ENCODE data around the gene RASGRF1. TPM values are rescaled to one million over a fixed set of nuclear protein-coding genes. Genes with fewer than 3 reads are reported as not detected.

Gene RASGRF1
- total RNA-seq, 1 donor from 2014 or later: not detected

DNA sequence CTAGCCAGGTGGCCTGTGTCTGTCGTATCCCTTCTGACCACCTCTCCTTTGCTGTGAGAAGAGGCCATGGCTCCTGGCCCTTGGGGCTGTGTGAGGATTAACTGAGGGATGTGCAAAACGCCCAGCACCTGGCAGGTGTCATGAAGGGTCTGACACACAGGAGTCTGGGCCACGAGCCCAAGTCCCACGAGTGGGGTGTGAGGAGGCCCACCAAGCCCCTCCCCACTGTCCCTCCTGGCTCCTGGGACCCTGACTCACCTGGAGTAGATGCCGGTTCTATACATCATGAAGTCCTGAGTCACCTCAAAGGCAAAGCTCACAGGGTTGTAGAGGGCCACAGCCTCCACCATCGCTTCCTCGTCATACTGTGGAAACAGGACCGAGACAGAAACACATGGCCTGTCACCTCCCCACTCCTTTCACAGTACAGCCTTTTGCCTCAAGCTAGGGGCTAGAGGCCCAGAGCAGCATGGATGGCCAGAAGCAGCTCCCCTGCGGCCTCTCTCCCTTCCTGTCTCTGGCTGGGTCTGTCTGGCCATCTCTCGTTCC is 165.4 kb downstream of the RASGRF1 start:
- DNase-seq (ENCODE audit: extremely low spot score in 2 of 2): no peak
- H3K27ac ChIP-seq: no peak overlapping the region
- no peaks in the 10 kb centered on the region for H3K9me3 ChIP-seq
- H3K36me3 ChIP-seq: peaks cover 0 to 54% of the 10 kb centered on the region in 2 donors
- H3K4me3 ChIP-seq: no peak overlapping the region
- no peaks in the 10 kb centered on the region for H3K27me3 ChIP-seq
- intact Hi-C loops (cut with DNase I): no loop called here
- H3K4me1 ChIP-seq: peaks cover 10% of the 10 kb centered on the region
- no peak for TF ChIP-seq POLR2A (IDR thresholded peaks at IDR 0.05)
- TF ChIP-seq, protein P1, sequence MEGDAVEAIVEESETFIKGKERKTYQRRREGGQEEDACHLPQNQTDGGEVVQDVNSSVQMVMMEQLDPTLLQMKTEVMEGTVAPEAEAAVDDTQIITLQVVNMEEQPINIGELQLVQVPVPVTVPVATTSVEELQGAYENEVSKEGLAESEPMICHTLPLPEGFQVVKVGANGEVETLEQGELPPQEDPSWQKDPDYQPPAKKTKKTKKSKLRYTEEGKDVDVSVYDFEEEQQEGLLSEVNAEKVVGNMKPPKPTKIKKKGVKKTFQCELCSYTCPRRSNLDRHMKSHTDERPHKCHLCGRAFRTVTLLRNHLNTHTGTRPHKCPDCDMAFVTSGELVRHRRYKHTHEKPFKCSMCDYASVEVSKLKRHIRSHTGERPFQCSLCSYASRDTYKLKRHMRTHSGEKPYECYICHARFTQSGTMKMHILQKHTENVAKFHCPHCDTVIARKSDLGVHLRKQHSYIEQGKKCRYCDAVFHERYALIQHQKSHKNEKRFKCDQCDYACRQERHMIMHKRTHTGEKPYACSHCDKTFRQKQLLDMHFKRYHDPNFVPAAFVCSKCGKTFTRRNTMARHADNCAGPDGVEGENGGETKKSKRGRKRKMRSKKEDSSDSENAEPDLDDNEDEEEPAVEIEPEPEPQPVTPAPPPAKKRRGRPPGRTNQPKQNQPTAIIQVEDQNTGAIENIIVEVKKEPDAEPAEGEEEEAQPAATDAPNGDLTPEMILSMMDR (IDR thresholded peaks at IDR 0.05): no peak
- TF ChIP-seq POLR2AphosphoS5 (IDR thresholded peaks at IDR 0.05; ENCODE audit: insufficient read depth in 1 of 2, low read depth in 1 of 2): no peak

GRCh38 chr15:78923480-78924360 is 166.9 kb downstream of the RASGRF1 start:
- Histone ChIP-seq H3K4me3 (no peak overlapping the region), H3K27ac (no peak overlapping the region), H3K36me3 (peaks cover 0 to 60% of the 10 kb centered on the region in 2 donors), H3K4me1 (no peaks in the 10 kb centered on the region), H3K27me3 (no peaks in the 10 kb centered on the region), H3K9me3 (no peaks in the 10 kb centered on the region)
- DNase-seq (ENCODE audit: extremely low spot score in 2 of 2): no peak
- TF ChIP-seq POLR2A (IDR thresholded peaks at IDR 0.05) (no peak), POLR2AphosphoS5 (IDR thresholded peaks at IDR 0.05; ENCODE audit: insufficient read depth in 1 of 2, low read depth in 1 of 2) (no peak)
- TF ChIP-seq, protein P1 (IDR thresholded peaks at IDR 0.05): no peak
- intact Hi-C loops (cut with DNase I): no loop called here

DNA sequence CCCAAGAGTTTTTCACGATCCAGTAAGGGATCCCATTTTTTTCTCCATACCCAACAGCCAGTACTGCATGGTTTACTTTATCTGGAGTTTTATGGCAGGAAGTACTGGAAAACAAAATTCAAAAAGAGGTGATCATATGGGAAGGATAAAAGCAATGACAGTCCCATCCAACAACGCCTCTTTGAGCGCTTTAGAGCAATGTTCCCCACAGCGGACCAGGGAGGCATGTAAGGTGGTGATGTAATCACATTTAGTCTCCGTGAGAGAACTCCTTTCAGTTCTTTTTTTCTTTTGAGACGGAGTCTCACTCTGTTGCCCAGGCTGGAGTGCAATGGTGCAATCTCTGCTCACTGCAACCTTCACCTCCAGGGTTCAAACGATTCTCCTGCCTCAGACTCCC is 167.6 kb downstream of the RASGRF1 start:
- intact Hi-C loops (cut with DNase I): no loop called here
- DNase-seq (ENCODE audit: extremely low spot score in 2 of 2): no peak
- no peak for TF ChIP-seq POLR2A (IDR thresholded peaks at IDR 0.05)
- TF ChIP-seq, protein P1 (IDR thresholded peaks at IDR 0.05): no peak
- no peak for TF ChIP-seq POLR2AphosphoS5 (IDR thresholded peaks at IDR 0.05; ENCODE audit: insufficient read depth in 1 of 2, low read depth in 1 of 2)
- peaks cover 0 to 64% of the 10 kb centered on the region in 2 donors for H3K36me3 ChIP-seq
- H3K27ac ChIP-seq: peak overlapping the region; percentile 31
- no peak overlapping the region for H3K4me3 ChIP-seq
- H3K27me3 ChIP-seq: no peaks in the 10 kb centered on the region
- H3K9me3 ChIP-seq: no peaks in the 10 kb centered on the region
- H3K4me1 ChIP-seq: no peaks in the 10 kb centered on the region

DNA sequence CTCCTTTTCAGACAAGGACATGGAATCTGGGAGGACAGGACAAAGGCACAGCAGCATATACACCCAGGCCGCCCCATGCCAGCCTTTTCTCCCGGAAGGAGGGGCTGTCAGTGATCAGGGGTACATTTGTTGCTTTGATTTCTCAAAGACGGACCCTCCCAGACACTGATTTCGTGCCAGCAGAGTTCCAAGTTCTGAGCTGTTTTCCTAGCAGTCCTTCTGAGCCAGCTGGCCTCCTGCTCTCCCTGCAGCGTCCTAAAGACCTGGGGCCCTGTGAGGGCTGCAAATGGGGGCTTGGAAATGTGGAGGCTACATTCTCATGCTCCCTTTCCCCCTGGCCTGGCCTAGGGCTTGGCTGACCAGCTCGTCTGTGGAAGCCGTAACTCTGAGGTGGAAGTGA is 168.1 kb downstream of the RASGRF1 start:
- H3K9me3 ChIP-seq: no peaks in the 10 kb centered on the region
- TF ChIP-seq, protein P1 (IDR thresholded peaks at IDR 0.05): no peak
- TF ChIP-seq POLR2A (IDR thresholded peaks at IDR 0.05) (no peak), POLR2AphosphoS5 (IDR thresholded peaks at IDR 0.05; ENCODE audit: insufficient read depth in 1 of 2, low read depth in 1 of 2) (no peak)
- H3K27me3 ChIP-seq: no peaks in the 10 kb centered on the region
- no peak overlapping the region for H3K4me3 ChIP-seq
- peaks cover 0 to 59% of the 10 kb centered on the region in 2 donors for H3K36me3 ChIP-seq
- peaks cover 4% of the 10 kb centered on the region for H3K4me1 ChIP-seq
- DNase-seq (ENCODE audit: extremely low spot score in 2 of 2): no peak
- peak overlapping the region; percentile 31 for H3K27ac ChIP-seq
- intact Hi-C loops (cut with DNase I): no loop called here

- no peaks in the 10 kb centered on the region for H3K9me3 ChIP-seq
- no peak for DNase-seq (ENCODE audit: extremely low spot score in 2 of 2)
- TF ChIP-seq, protein P1 (IDR thresholded peaks at IDR 0.05): no peak
- peak in 1 of 2 donors; percentile 14 for TF ChIP-seq POLR2AphosphoS5 (IDR thresholded peaks at IDR 0.05; ENCODE audit: insufficient read depth in 1 of 2, low read depth in 1 of 2)
- peaks cover 0 to 54% of the 10 kb centered on the region in 2 donors for H3K36me3 ChIP-seq
- H3K4me1 ChIP-seq: peaks cover 10% of the 10 kb centered on the region
- no peaks in the 10 kb centered on the region for H3K27me3 ChIP-seq
- intact Hi-C loops (cut with DNase I): no loop called here
- no peak overlapping the region for H3K27ac ChIP-seq
- no peak overlapping the region for H3K4me3 ChIP-seq
Measured at GRCh38 chr15:78921940-78922339, 168.6 kb downstream of the RASGRF1 start.
